H1 (cell line): ENCODE data around the gene RFX1. TPM values are rescaled to one million over a fixed set of nuclear protein-coding genes. Genes with fewer than 3 reads are reported as not detected.

ENCODE experiments used
- ASH2L ChIP-seq: fragments of 200-600, 300-600 bp; sonication (generic); IDR thresholded peaks from one replicate; pipeline ENCODE4 v1.7.1; 2017; ENCODE audit warnings: low read length
- BRCA1 ChIP-seq: IDR thresholded peaks from 2 replicates; pipeline ENCODE4 v1.6.1; 2012; ENCODE audit warnings: low read depth, low read length, improper control_type of control experiment
- CHD1 ChIP-seq: IDR thresholded peaks from 2 replicates; pipeline ENCODE4 v1.6.1; 2012; ENCODE audit warnings: low read depth, low read length, improper control_type of control experiment
- CHD7 ChIP-seq: fragments of 300-600 bp; sonication (generic); IDR thresholded peaks from 2 replicates; pipeline ENCODE4 v1.7.1; 2012; ENCODE audit warnings: low read length, moderate library complexity, mild to moderate bottlenecking, inconsistent platforms; ENCODE audit not compliant: insufficient replicate concordance
- CREB1 ChIP-seq: IDR thresholded peaks from 2 replicates; pipeline ENCODE4 v1.6.1; 2012; ENCODE audit warnings: inconsistent platforms
- EP300 ChIP-seq, 2 experiments: IDR thresholded peaks; 1 replicate in 1 of 2; 2 replicates in 1 of 2; pipeline ENCODE4 v1.6.1; 2011 to 2012; ENCODE audit warnings: low read depth in 2 of 2, low read length in 2 of 2, mild to moderate bottlenecking in 2 of 2, borderline replicate concordance in 1 of 2, inconsistent platforms in 1 of 2, moderate library complexity in 1 of 2
- EZH2 ChIP-seq: fragments of 200-600 bp; sonication (generic); IDR thresholded peaks from 2 replicates; pipeline ENCODE4 v1.7.1; 2012; ENCODE audit warnings: low read depth, mild to moderate bottlenecking, moderate library complexity, low read length, inconsistent platforms; ENCODE audit not compliant: severe bottlenecking
- JUND ChIP-seq: IDR thresholded peaks from 2 replicates; pipeline ENCODE4 v1.6.1; 2011; ENCODE audit warnings: mild to moderate bottlenecking, improper control_type of control experiment, low read length
- KDM5A ChIP-seq: fragments of 200-600 bp; IDR thresholded peaks from 2 replicates; pipeline ENCODE4 v1.7.1; 2012; ENCODE audit warnings: mild to moderate bottlenecking, low read length, inconsistent platforms, mixed read lengths
- TCF12 ChIP-seq: IDR thresholded peaks from 2 replicates; pipeline ENCODE4 v1.6.1; 2011; ENCODE audit warnings: low read depth, mild to moderate bottlenecking, low read length
- polyA plus RNA-seq, 7 experiments: library from polyadenylated mRNA; depleted of rRNA in 3 of 7; stranded (reverse) in 5 of 7; unstranded in 2 of 7; fragments of >200 nt in 5 of 7; fragments of 200-250 nt in 2 of 7; gene quantifications; 1 replicate in 5 of 7; 2 replicates in 1 of 7; 4 replicates in 1 of 7; pipeline versions ENCODE4 v1.2.1 to v1.2.3, GENCODE V29; 2011 to 2013; ENCODE audit warnings: missing spikeins in 2 of 7, mixed read lengths in 2 of 7
- total RNA-seq: library from RNA; stranded (reverse); fragmentation: NEBNext Ultra II Directional; extraction: Animal tissue kit (Norgen Biotek cat#: 25700); gene quantifications from 2 replicates; pipeline ENCODE4 v1.2.1, GENCODE V29; 2021

RFX1 gene
- total and polyA plus RNA-seq, 2 of the 8 experiments (the other 6 are each of a cell fraction or from before 2014, with no cell fraction given): 4.9 to 17.0 TPM

GRCh38 chr19:13979686-13980085 is 26.4 kb downstream of the RFX1 start (continued):
- TF ChIP-seq EP300 (IDR thresholded peaks at IDR 0.05; ENCODE audit: borderline replicate concordance in 1 of 2, low read depth in 2 of 2, low read length in 2 of 2) (no peak), ASH2L (no peak), CHD7 (no peak), CREB1 (no peak), BRCA1 (no peak), JUND (no peak), CHD1 (no peak), TCF12 (no peak), KDM5A (no peak), EZH2 (no peak)
